GM12878 (cell line): ENCODE measurements around the gene NPSR1. TPM values are rescaled to one million over a fixed set of nuclear protein-coding genes. Genes with fewer than 3 reads are reported as not detected.
A peak's percentile ranks its signal among the peaks of the same experiment; 100 is the strongest.

Experiments used
- ATAC-seq: fragments of 200-7000 bp; cut with Tn5 transposase; 3 replicates; pipeline ENCODE4 v1.9.1; 2020; ENCODE audit warnings: mild to moderate bottlenecking, moderate library complexity
- BruUV-seq: library from RNA; stranded (reverse); fragments of 400-500 nt; replicated peaks from 2 replicates; lab custom pipeline; 2021; lab: Mats Ljungman, UMichigan
- CTCF ChIA-PET: fragments of 300-600 bp; sonication (Branson Sonifier 250); formaldehyde crosslinking; extraction: SDS; loops from one replicate; lab custom pipeline; 2021; ENCODE audit warnings: inconsistent platforms; lab: Yijun Ruan, JAX
- POLR2A ChIA-PET: fragments of 350-600 bp; formaldehyde crosslinking; extraction: SDS; loops from one replicate; lab custom pipeline; 2021; ENCODE audit warnings: inconsistent platforms; lab: Charles Lee
- RAD21 ChIA-PET: fragments of 300-600 bp; sonication (Branson Sonifier 250); formaldehyde crosslinking; loops from one replicate; lab custom pipeline; 2023; ENCODE audit warnings: antibody characterized with exemption; ENCODE audit not compliant: unreplicated experiment; lab: Charles Lee
- SMC1A ChIA-PET: fragments of 300-600 bp; sonication (Branson Sonifier 250); formaldehyde crosslinking; loops from one replicate; lab custom pipeline; 2023; ENCODE audit not compliant: unreplicated experiment, uncharacterized antibody; lab: Charles Lee
- DNase-seq: peaks from one replicate; pipeline ENCODE4 v3.0.0-alpha.2; 2011; ENCODE audit warnings: low read depth, low spot score
- FAIRE-seq: peaks from 3 replicates; lab custom pipeline; 2011; peaks lifted over from hg19 to GRCh38; lab: Jason Lieb, UNC
- H2AFZ ChIP-seq: 2 replicates; pipeline ENCODE4 v1.6.0; 2011; ENCODE audit warnings: low read depth, low read length, control low read depth; ENCODE audit not compliant: control insufficient read depth
- H3K27ac ChIP-seq: 2 replicates; pipeline ENCODE4 v1.5.1; 2011; ENCODE audit warnings: control low read depth; ENCODE audit not compliant: control insufficient read depth, insufficient read depth
- H3K27me3 ChIP-seq, 2 experiments: replicated peaks in 1 of 2; 2 replicates each; pipeline versions ENCODE4 v1.6.0 to v1.6.1; 2011; ENCODE audit warnings: low read length in 1 of 2; ENCODE audit not compliant: control insufficient read depth in 2 of 2, insufficient read depth in 2 of 2
- H3K36me3 ChIP-seq, 2 experiments: 2 replicates each; pipeline ENCODE4 v1.5.1; 2011; ENCODE audit warnings: low read length in 1 of 2; ENCODE audit not compliant: control insufficient read depth in 2 of 2, insufficient read depth in 2 of 2
- H3K4me1 ChIP-seq: 2 replicates; pipeline ENCODE4 v1.6.1; 2011; ENCODE audit warnings: mild to moderate bottlenecking, low read length, moderate library complexity, mixed read lengths; ENCODE audit not compliant: control insufficient read depth, insufficient read depth
- H3K4me2 ChIP-seq: 2 replicates; pipeline ENCODE4 v1.6.0; 2011; ENCODE audit warnings: control low read depth; ENCODE audit not compliant: control insufficient read depth, insufficient read depth
- H3K4me3 ChIP-seq: fragments of 200-600 bp; sonication (generic); 2 replicates; pipeline ENCODE4 v1.5.1; 2016
- H3K79me2 ChIP-seq: 2 replicates; pipeline ENCODE4 v1.6.0; 2011; ENCODE audit warnings: low read length; ENCODE audit not compliant: control insufficient read depth, insufficient read depth
- H3K9ac ChIP-seq: 2 replicates; pipeline ENCODE4 v1.8.0; 2011; ENCODE audit warnings: low read length, control low read depth, mixed read lengths; ENCODE audit not compliant: control insufficient read depth, insufficient read depth
- H3K9me3 ChIP-seq: replicated peaks from 3 replicates; pipeline ENCODE4 v1.5.1; 2011; ENCODE audit warnings: mild to moderate bottlenecking, low read length; ENCODE audit not compliant: control insufficient read depth, insufficient read depth
- H4K20me1 ChIP-seq: 2 replicates; pipeline ENCODE4 v1.6.0; 2011; ENCODE audit not compliant: control insufficient read depth, insufficient read depth
- EED ChIP-seq: sonication (generic); IDR thresholded peaks from 2 replicates; pipeline ENCODE4 v1.6.1; 2016; ENCODE audit warnings: antibody characterized with exemption, low read depth
- HDAC6 ChIP-seq: fragments of 200-600 bp; sonication (generic); IDR thresholded peaks from one replicate; pipeline ENCODE4 v1.8.0; 2017; ENCODE audit warnings: antibody characterized with exemption; ENCODE audit not compliant: unreplicated experiment
- IKZF2 ChIP-seq, 2 experiments: fragments of 450-650 bp; IDR thresholded peaks; 2 replicates each; pipeline ENCODE4 v1.6.1; 2017; ENCODE audit warnings: mild to moderate bottlenecking in 2 of 2, moderate library complexity in 2 of 2
- JUNB ChIP-seq: IDR thresholded peaks from 2 replicates; pipeline ENCODE4 v1.6.1; 2016; ENCODE audit warnings: antibody characterized with exemption, mild to moderate bottlenecking
- MEF2A ChIP-seq: IDR thresholded peaks from 2 replicates; pipeline ENCODE4 v1.6.1; 2011; ENCODE audit warnings: low read depth, mild to moderate bottlenecking, low read length, moderate library complexity; ENCODE audit not compliant: insufficient read depth
- MTA2 ChIP-seq: fragments of 450-650 bp; IDR thresholded peaks from 2 replicates; pipeline ENCODE4 v1.6.1; 2016; ENCODE audit warnings: low read depth, mild to moderate bottlenecking, moderate library complexity
- RB1 ChIP-seq: fragments of 450-650 bp; formaldehyde crosslinking; IDR thresholded peaks from 2 replicates; pipeline ENCODE4 v1.6.1; 2017; ENCODE audit warnings: mild to moderate bottlenecking, borderline replicate concordance
- RBBP5 ChIP-seq: fragments of 200-600 bp; sonication (generic); conservative IDR thresholded peaks from 2 replicates; pipeline ENCODE4 v1.6.1; 2016
- TARDBP ChIP-seq: IDR thresholded peaks from 2 replicates; pipeline ENCODE4 v1.6.1; 2016; ENCODE audit warnings: borderline replicate concordance
- WGBS: methylation state at CpG from one replicate; pipeline ENCODE4 v1.1.6; 2016; ENCODE audit warnings: low lambda C conversion rate; ENCODE audit not compliant: insufficient replicate concordance, insufficient coverage; ENCODE audit errors: missing lambda C conversion rate; 5-methylcytosine and 5-hydroxymethylcytosine counted together
- in situ Hi-C: fragments of 300-500 bp; cut with MboI; formaldehyde crosslinking; loops from 9 replicates; pipeline ENCODE4 v1.14.3; 2018; ENCODE audit warnings: mixed read lengths
- intact Hi-C: fragments of 100-400 bp; cut with micrococcal nuclease; formaldehyde crosslinking; loops from one replicate; pipeline ENCODE4 v1.14.2; 2022; ENCODE audit not compliant: unreplicated experiment
- polyA plus RNA-seq, 11 experiments: library from polyadenylated mRNA; depleted of rRNA in 4 of 11; unstranded in 6 of 11; stranded (reverse) in 5 of 11; fragments of >200 nt; fragmentation: Nextera tagmentation in 4 of 11; fragmentation: Illumina TruSeq in 1 of 11; extraction: Ambion mirVana in 4 of 11; extraction: Trizol in 1 of 11; gene quantifications; 1 replicate in 1 of 11; 2 replicates in 10 of 11; pipeline versions ENCODE4 v1.2.1 to v1.2.3, GENCODE V29; 2011 to 2016; ENCODE audit warnings: inconsistent platforms in 2 of 11, missing spikeins in 2 of 11, low read depth in 1 of 11
- total RNA-seq, 4 experiments: library from RNA; depleted of rRNA in 3 of 4; stranded (reverse); fragments of >200 nt in 3 of 4; fragmentation: Illumina TruSeq in 1 of 4; extraction: Trizol in 1 of 4; gene quantifications; 2 replicates each; pipeline versions ENCODE4 v1.2.1 to v1.2.3, GENCODE V29; 2013 to 2021
- TF ChIP-seq, protein P1 (sequence below): fragments of 150-350 bp; IDR thresholded peaks from 2 replicates; pipeline ENCODE4 v1.6.1; 2014; ENCODE audit warnings: mild to moderate bottlenecking, low read depth, low read length

NPSR1 gene
- total and polyA plus RNA-seq, 10 of the 15 experiments (the other 5 are each of a cell fraction or from before 2014, with no cell fraction given), result 0.20 TPM; not detected in 9

- Histone ChIP-seq H3K9me3 (no peaks in the 10 kb centered on the region; the same call in 2 of the 3 replicates), H3K79me2 (no peaks in the 10 kb centered on the region), H3K9ac (no peak overlapping the region), H3K4me1 (no peaks in the 10 kb centered on the region), H3K27ac (no peak overlapping the region), H3K4me3 (no peak overlapping the region), H3K27me3 (no peaks in the 10 kb centered on the region), H3K4me2 (no peak overlapping the region), H3K36me3 (no peaks in the 10 kb centered on the region), H2AFZ (no peak overlapping the region), H4K20me1 (no peaks in the 10 kb centered on the region)
- FAIRE-seq (no peak), DNase-seq (no peak), ATAC-seq (no peak)
- ChIA-PET RAD21 (interaction anchor here (1.6 to 16.3 kb wide), 3 partner anchors 23 to 282 kb away, joined by 3 to 362 read pairs (median 6); no protein-coding TSS in a partner anchor), POLR2A (interaction anchor here (0.6 to 2.4 kb wide), 5 partner anchors 8 to 28 kb away, joined by 4 to 8 read pairs (median 4); no protein-coding TSS in a partner anchor), CTCF (interaction anchor here (2.1 kb wide), 1 partner anchor 17 kb away, joined by 12 read pairs; no protein-coding TSS in a partner anchor), SMC1A (interaction anchor here (0.5 to 14.2 kb wide), 6 partner anchors 10 to 968 kb away, joined by 3 to 220 read pairs (median 4); no protein-coding TSS in a partner anchor)
- in situ Hi-C loops, result no loop called here
- TF ChIP-seq HDAC6, result no peak
- peak; percentile 12 to 38; a peak in 2 of 4 replicates for TF ChIP-seq IKZF2 (IDR thresholded peaks at IDR 0.05)
- BruUV-seq, result no TSS peak
- intact Hi-C loops, result loop anchor here (10.0 kb wide), 1 partner anchor 973 kb away; no protein-coding TSS in a partner anchor
- WGBS, result 46% methylated on average over 11 of the region's 11 CpGs
These were observed 94.0 kb downstream of the NPSR1 start for GRCh38 chr7:34751725-34752643.

- RAD21 ChIA-PET, result interaction anchor here (1.6 to 16.3 kb wide), 2 partner anchors 23 to 77 kb away, joined by 3 to 362 read pairs; no protein-coding TSS in a partner anchor
- Histone ChIP-seq H3K4me3 (no peak overlapping the region), H3K9me3 (no peaks in the 10 kb centered on the region; the same call in 2 of the 3 replicates), H3K9ac (no peak overlapping the region), H3K27me3 (no peaks in the 10 kb centered on the region), H3K36me3 (no peaks in the 10 kb centered on the region), H2AFZ (no peak overlapping the region), H3K27ac (no peak overlapping the region), H3K79me2 (no peaks in the 10 kb centered on the region), H3K4me2 (no peak overlapping the region), H3K4me1 (no peaks in the 10 kb centered on the region), H4K20me1 (no peaks in the 10 kb centered on the region)
- 2% methylated on average over 3 of the region's 3 CpGs for WGBS
- CTCF ChIA-PET, result interaction anchor here (1.0 kb wide), 1 partner anchor 29 kb away, joined by 4 read pairs; no protein-coding TSS in a partner anchor
- ATAC-seq (peak; percentile 42), FAIRE-seq (no peak), DNase-seq (no peak)
- POLR2A ChIA-PET, result interaction anchor here (0.6 to 0.8 kb wide), 2 partner anchors 27 to 29 kb away, joined by 3 to 4 read pairs; no protein-coding TSS in a partner anchor
- intact Hi-C loops, result loop anchor here (10.0 kb wide), 1 partner anchor 972 kb away; no protein-coding TSS in a partner anchor
- SMC1A ChIA-PET, result interaction anchor here (0.8 to 1.3 kb wide), 4 partner anchors 11 to 21 kb away, joined by 3 to 7 read pairs (median 3); no protein-coding TSS in a partner anchor
- in situ Hi-C loops, result no loop called here
- BruUV-seq, result no TSS peak
- TF ChIP-seq RBBP5 (no peak), MEF2A (no peak), EED (no peak), MTA2 (no peak), JUNB (no peak), TARDBP (no peak), RB1 (no peak)
- TF ChIP-seq, protein P1, sequence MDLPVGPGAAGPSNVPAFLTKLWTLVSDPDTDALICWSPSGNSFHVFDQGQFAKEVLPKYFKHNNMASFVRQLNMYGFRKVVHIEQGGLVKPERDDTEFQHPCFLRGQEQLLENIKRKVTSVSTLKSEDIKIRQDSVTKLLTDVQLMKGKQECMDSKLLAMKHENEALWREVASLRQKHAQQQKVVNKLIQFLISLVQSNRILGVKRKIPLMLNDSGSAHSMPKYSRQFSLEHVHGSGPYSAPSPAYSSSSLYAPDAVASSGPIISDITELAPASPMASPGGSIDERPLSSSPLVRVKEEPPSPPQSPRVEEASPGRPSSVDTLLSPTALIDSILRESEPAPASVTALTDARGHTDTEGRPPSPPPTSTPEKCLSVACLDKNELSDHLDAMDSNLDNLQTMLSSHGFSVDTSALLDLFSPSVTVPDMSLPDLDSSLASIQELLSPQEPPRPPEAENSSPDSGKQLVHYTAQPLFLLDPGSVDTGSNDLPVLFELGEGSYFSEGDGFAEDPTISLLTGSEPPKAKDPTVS, result no peak
These were observed 94.9 kb downstream of the NPSR1 start for GRCh38 chr7:34752929-34753328.
